ELF-1 (cell line): ENCODE results near the gene SP5.

ENCODE experiments used
- DNase-seq: peaks from one replicate; pipeline ENCODE4 v3.0.0-alpha.2; 2016; ENCODE audit warnings: low read depth, low spot score

SP5 gene

GRCh38 chr2:170711196-170711773 lies 3.9 kb upstream of the SP5 start:
- DNase-seq: peak; percentile 49

DNA sequence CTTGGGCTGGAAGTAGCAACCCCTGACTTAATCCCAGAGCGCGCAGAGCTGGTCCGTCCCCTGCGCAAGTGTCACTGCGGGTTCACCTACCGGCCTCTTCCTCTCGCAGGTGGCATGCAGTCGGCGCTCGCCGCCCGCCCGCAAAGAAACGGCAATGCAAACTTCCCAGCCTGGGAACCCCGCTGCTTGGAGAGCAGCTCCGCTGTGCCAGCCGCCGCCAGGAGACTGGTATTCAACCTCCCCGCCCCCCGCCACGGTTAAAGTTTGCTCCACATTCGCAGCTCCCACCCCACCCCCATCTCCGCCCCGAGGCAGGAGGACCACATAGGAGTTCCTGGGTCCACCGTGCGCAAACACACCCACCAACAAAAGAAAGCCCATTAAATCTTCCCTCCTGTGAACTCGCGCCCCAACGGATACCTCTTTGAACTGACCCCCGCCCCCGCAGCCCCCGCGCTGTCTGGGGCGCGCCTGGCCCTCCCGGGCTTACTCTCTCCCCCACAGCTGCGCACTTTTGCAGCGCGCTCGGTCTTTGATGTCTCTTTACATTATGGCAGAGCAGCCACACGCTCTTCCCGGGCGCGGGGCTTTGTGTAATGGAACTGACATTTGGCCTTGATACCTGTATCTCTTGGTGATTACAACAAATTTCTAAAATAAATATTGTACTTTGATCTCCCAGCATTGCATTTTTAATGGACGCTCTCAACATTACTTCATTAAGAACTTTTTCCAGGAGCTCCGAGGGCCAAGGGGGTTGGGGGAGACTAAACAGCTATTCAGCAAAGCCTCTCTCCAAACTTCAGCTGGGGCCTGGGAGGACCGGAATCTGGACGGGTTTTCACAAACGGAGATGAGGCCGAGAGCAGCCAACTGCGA lies 3.1 kb upstream of the SP5 start:
- peak; percentile 88 for DNase-seq

DNA sequence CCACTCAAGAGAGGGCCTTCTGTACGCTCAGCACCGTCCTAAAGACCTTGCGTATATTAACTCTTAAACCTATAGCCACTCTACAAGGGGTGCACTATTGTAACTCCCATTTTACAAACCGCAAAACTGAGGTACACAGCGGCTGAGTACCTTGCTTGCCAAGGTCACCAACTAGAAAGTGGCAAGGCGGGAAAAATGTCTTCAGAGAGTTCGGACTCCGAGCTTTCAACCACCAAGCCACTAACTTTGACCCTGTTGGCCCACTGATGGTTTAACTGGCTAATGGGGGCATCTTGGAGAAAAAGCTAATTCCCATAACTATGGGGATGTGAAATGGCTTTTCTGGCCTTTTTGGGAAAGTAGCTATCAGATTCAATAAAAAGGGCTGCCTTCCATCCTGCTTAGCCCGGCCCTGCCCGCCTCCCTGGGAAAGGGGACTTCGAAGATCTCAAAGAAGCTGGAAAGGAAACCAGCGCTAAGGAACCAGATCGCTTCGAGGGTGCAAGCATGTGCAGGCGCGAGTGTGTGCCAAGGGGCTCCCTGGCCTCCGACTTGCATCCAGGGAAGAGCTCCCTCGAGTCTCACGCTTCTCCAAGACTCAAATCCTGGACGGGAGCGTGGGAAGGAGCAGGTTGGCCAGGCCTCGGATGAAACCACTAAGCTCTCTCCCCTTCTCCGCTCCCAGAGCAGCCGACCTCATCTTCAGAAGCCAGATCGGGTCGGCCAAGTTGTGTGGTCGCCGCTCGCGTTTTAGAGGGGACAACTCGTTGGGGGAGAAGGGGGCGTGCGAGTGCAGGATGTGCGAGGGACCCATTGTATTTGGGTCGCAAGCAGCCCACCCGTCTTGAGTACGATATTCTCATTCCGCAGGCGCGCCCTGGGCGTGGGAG lies 2.2 kb upstream of the SP5 start:
- DNase-seq: peak; percentile 58

DNA sequence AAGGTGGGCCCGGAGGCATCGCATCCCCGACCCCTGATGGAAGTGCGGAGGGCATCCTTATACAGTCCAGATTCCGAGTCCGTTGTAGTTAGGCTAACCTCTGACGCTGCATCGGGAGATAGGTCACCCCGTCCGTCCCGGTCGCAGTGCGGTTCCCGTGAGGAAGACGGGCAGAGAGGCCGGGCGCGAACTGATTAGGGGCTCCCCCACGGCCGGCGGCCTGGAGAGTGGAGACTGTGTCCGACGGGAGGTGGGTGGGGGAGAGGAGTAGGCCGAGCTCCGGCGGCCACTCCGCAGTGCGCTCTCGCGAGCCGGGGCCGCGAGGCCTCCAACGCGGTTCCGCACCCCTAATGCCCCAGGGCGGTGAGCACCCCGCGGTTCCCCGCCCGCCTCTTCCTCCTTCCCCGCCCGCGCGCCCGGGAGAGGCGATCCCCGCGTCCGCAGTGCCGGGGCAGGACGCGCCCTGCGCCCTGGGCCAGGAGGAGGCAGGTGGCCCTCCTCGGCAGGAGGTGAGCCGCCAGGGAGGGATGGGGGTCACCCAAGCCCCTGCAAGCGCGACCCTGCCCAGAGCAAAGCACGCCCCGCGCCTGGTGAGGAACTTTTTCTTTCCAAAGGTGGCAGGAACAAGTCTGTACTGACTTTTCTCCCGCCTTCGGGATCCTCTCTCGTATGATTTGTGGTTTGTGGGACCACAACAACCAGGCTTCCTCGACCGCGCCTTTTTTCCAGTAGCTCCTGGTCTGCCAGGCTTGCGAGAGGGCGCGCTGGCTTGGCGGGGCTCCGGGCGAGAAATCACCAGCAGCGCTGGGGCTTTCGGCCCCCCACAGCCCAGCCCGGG lies 1.4 kb upstream of the SP5 start:
- DNase-seq: peak; percentile 64

DNA sequence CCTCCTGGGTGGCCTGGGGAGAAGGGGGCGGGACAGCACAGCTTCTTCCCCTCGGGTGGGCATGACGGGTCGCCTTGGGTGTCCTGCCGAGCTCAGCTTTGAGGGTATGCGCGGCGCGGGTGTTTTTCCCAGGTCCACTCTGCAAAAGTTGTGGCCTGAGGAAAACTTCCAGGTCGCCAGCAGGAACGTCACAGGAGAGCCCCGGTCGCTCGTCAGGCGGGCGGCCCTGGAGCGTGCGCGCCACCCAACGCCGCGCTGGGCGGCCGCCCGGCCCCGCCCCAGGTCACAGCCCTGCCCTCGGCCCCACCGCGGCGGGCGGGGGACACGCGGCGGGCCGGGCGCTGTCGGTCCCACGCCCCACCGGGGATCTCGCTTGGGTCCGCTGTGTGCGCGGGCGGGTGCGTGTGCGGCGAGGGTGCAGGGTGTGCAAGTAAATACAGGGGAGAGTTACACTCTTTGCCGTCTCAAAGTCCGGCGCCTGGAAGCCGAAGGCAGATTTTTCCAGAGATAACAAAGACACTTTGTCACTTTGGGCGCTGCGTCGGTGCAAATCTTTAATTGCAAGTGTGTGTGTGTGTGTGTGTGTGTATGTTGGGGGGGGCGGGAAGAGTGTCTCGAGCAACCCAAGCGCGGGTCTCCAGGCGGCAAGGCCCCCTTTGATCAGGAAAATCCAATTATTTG lies 616 bp upstream of the SP5 start:
- DNase-seq: no peak

DNA sequence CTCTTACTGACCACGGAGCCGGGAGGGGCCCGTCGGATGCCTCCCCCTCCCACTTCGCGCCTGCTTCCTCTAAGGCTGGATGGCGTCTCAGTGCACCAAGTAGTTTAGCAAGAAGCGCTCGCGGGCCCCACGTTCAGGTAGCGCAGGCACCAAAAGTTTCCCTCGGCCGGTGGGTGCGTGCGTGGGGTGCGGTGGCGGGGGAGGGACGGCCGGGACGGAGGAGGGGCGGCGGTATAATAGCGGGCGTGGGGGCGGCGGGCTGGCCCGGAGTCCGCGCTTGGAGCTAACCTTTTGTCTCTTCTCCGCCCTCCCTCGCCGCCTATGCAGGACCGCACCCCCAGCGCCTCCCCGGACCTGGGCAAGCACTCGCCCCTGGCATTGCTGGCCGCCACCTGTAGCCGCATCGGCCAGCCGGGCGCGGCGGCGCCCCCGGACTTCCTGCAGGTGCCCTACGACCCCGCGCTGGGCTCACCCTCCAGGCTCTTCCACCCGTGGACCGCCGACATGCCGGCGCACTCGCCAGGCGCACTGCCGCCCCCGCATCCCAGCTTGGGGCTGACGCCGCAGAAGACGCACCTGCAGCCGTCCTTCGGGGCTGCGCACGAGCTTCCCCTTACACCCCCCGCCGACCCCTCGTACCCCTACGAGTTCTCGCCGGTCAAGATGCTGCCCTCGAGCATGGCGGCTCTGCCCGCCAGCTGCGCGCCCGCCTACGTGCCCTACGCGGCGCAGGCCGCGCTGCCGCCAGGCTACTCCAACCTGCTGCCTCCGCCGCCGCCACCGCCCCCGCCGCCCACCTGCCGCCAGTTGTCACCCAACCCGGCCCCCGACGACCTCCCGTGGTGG lies 1.0 kb downstream of the SP5 start:
- DNase-seq: peak; percentile 57

GRCh38 chr2:170716851-170717598 lies 1.9 kb downstream of the SP5 start:
- peak; percentile 91 for DNase-seq

DNA sequence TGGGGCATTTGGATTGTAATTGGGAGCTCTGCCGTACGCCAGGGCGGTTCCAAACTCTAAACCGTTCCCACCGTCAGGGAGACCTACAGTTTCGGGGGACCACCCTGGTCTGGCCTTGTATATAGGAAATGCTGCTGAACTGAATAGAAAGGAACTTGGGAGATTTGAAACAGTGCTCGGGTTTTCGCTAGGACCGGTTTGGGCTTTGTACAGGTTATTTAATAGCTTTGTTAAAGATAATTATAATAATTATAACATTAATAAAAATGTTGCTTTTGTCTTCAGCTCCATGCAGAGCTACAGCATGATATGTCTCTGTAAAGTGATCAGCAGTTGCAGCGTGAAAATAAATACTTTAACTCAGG lies 2.4 kb downstream of the SP5 start:
- DNase-seq: no peak

GRCh38 chr2:170717991-170718589 lies 3.0 kb downstream of the SP5 start:
- DNase-seq: peak; percentile 46

GRCh38 chr2:170719810-170720209 lies 4.7 kb downstream of the SP5 start:
- DNase-seq: no peak

DNA sequence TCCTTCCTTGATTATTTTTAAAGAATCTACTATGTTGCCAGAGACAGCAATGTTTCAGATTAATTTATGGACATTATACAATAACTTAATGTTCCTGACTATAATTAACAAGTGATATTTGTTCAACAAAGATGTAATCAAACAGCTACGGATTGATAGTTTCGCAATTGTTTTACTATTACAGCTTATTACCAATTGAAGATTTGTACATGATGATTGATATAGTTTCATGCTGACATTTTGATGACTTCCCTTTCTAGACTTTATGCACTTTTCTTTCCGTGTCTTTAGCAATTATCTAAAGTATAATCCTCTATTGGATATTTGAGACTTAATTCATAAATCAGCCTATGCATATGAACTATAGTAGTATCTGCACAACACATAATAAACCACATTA lies 6.5 kb downstream of the SP5 start:
- no peak for DNase-seq

GRCh38 chr2:170722301-170722700 lies 7.2 kb downstream of the SP5 start:
- no peak for DNase-seq

DNA sequence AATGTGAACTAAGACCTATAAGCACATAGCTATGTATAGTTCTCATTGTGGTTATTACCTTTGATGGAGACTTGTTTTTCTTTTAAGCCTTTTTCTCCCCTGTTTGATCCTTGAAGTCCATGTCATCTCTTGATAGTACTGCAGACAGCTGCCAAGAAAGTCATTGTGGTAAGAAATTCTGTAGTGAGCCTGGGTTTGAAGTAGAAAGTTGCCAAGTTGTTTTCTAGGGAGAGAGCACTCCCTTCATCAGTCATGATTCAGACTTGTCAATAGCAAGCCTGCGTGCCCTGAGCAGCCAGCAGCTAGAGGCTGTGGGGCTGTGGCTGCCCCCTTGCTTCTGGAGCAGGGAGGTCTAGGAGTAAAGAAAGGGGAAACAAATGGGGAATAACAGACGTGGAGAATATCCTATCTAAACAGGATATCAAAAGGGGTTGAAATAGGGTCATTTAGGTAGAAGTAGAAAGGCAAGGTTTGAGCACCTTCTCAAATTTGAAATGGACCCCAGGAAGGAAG lies 8.4 kb downstream of the SP5 start:
- peak; percentile 54 for DNase-seq

DNA sequence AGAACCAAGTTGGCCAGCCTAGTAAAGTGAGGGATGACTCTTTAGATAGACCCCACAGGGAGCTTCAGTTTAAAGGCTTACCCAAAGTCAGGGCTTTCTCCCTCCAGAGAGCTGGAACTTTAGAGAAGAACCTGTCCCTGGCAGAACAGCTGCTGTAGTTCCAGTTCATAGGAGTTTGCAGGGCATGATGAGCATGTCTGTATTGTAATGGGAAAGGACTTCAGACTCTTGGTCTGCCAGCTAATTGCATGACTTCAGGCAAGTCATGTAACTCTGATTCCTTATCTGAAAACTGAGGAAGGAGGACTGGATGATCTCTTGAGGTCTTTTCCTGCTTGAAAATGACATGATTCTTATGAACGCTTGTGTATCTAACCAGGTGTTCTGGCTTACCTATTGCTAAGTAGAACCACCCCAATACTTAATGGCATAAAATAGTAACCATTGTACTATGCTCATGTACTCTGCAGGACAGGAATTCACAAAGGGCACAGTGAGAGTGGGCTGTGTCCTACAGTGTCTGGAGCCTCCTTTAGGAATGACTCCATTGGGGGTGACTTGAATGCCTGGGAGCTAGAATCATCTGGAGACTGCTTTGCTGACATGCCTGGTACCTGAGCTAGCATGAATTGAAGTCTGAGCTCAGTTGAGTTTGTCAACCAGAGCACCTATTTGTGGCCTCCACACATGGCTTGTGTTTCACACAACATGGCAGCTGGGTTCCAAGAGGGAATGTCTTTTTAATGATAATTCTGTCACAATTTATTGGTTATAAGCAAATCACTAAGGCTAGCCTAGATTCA lies 18.9 kb downstream of the SP5 start:
- DNase-seq: peak; percentile 13

GRCh38 chr2:170734601-170735000 lies 19.5 kb downstream of the SP5 start:
- peak; percentile 71 for DNase-seq

DNA sequence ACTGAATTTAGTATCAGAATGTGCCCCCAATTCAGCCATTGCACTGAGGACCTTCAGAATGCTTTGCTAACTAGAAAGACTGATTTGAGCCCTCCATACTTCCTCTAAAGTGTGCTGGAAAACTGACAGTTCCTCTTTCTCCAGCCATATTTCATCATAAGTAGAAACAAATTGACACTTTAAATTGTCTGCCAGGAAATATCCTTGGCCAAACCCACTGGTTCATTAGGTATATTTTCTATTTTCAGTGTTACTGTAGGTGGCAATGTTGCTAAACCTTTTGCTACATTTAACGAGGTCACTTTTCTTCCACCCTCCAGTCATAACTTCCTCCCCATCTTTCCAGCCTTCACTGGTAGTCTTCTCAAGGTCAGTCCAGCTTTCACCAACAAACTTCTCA lies 21.5 kb downstream of the SP5 start:
- no peak for DNase-seq

- no peak for DNase-seq
Measured at GRCh38 chr2:170737406-170737805, 22.3 kb downstream of the SP5 start.

- DNase-seq: no peak
Measured at GRCh38 chr2:170737821-170738220, 22.7 kb downstream of the SP5 start.
